ENCODE results near the gene MSI2.

DNA sequence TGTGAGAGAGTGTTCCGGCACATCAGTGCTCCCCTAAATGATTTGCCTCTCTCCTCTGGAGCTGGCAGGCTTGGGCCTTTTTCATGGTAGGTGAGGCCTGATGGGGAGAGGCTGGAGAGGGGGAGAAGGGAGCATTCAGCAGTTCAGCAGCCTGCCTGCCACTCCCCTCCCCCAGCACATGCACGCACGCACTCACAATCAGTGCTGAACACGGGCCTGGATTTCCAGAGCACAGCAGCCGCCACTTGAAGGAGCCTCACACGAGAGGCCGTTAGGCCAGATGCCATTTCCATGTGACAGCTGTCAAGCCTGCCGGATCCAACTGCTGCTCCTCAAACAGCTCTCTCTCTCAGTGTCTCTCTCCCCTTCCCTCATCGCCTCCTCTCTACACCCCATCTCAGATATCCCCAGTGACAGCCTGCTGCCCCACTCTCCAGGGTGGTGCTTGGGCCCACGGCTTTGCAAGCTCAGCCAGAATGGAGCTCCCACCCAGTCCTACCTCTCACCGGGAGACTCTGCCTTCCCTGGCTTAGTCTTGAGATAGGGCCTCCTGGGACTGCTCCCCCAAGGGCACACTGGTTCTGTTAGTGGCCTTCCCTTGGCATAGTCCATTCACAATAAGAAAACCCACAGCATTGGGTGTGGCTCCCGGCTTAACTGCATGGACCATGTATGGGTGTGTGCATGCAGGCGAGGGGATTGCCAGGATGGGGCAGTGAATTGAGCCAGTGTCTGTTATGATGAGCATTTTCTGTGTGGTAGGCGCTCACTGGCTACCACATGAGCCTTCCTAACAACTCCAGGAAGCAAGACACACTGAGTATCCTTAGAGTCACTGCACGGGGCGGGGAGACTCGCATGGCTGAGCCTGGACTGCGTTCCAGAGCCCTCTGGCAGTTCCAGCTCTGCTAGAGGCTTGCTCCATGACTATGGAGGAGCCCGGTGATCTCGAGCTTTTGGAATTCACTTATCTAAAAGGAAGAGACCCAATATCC, 262.6 kb downstream of the MSI2 start:
- TF ChIP-seq, protein P1, sequence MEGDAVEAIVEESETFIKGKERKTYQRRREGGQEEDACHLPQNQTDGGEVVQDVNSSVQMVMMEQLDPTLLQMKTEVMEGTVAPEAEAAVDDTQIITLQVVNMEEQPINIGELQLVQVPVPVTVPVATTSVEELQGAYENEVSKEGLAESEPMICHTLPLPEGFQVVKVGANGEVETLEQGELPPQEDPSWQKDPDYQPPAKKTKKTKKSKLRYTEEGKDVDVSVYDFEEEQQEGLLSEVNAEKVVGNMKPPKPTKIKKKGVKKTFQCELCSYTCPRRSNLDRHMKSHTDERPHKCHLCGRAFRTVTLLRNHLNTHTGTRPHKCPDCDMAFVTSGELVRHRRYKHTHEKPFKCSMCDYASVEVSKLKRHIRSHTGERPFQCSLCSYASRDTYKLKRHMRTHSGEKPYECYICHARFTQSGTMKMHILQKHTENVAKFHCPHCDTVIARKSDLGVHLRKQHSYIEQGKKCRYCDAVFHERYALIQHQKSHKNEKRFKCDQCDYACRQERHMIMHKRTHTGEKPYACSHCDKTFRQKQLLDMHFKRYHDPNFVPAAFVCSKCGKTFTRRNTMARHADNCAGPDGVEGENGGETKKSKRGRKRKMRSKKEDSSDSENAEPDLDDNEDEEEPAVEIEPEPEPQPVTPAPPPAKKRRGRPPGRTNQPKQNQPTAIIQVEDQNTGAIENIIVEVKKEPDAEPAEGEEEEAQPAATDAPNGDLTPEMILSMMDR (IDR thresholded peaks at IDR 0.05; ENCODE audit: low read length): no peak
- TF ChIP-seq EZH2 (IDR thresholded peaks at IDR 0.05; ENCODE audit: borderline replicate concordance, low read length): no peak
